Bone marrow (tissue), 2 donors: Measurements from ENCODE around the gene CARM1.
A peak's percentile ranks its signal among the peaks of the same experiment; 100 is the strongest.
"Not testable (repeated sequence)": the region's sequence is repeated elsewhere in the genome, so short reads cannot be mapped to it uniquely, and the experiment has no call there.

Source experiments
- DNase-seq, 2 donors: peaks; one replicate each; lab custom pipeline; 2025; lab: John Stamatoyannopoulos, UW

The CARM1 gene

DNA sequence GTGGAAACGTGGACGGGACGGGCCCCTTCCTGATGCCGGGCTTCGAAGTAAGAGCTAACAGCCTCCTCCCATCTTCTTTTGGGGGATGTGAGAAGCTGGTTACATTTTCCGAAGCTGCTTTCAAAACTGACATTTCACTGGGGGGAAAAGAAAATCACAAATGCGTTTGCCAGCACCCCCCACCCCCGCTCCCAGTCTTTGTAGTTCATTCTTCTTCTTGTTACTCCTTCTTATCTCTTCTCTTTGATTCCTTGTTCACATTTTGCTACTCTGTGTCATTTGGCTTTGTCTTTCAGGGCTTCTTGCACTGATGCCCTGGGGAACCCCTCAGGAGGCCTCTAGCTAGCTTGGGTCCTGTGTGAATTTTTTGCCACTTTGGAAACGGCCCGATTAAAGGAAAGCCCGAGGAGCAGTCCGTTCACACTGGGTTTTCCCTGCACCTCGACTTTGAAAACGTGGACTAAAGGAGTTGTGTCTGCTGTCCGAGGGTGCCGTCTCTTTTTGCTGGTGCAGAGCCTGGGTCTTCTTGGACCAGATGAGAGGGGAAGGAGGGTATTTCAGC is 1.3 kb downstream of the CARM1 start:
- no peak for DNase-seq

DNA sequence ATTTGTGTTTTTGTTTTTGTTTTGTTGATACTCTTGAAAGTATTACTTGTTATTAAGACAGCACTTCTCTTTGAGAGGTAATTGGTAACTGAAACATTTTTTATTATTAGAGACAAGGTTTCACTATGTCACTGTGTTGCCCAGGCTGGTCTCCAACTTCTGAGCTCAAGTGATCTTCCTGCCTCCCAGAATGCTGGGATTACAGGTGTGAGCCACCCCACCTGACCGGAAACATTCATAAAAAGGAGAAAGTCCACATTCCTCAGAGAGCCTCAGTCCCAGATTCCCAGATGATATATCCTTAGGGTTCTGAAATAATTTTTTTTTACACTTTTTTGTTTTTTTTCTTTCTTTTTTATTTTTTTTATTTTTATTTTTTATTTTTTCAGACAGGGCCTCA is 2.7 kb downstream of the CARM1 start:
- no peak for DNase-seq

DNA sequence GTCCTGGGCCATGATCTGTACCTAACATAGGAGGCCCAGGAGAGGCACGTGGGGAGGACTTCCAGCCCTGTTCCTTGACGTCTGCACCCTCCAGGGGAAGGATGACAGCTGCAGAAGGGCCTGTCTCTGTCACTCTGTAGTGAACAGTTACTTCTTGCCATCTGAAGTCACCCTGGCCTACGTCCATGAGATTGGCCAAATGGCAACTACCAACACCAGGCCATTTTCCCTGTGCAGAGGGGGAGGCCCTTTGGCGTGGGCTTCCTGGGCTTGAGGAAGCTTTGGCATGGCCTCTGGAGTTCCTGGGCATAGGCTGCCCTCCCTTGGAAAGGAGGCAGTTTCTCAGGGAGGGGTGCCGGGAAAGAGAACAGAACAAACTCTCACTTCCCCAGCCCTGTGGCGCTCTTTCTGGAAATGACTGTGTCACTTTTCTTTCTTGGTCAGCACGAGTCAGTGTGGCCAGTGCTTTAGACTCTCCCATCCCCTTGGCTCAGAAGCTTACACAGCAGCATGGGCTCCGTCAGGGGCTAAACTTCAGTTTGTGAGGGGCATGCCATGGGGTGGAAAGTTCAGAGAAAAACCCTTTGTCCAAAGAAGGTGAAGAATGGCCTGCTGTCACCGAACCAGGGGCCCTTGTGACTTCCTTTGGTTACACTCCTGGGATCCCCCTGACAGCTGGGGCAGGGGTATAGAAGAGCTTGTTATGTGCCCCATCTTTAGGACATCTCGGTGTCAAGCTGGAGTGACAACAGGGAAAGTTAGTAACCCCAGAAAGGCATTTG is 5.3 kb downstream of the CARM1 start:
- DNase-seq: peak in 1 of 2 donors; percentile 42

DNA sequence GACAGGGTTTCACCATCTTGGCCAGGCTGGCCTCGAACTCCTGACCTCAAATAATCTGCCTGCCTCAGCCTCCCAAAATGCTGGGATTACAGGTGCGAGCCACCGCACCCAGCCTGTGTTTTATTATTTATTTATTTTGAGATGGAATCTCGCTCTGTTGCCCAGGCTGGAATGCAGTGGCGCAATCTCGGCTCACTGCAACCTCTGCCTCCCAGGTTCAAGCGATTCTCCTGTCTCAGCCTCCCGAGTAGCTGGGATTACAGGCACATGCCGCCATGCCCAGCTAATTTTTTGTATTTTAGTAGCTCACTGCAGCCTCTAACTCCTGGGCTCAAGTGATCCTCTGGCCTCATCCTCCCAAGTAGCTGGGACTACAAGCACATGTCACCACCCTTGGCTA is 6.3 kb downstream of the CARM1 start:
- DNase-seq: not testable (repeated sequence)

DNA sequence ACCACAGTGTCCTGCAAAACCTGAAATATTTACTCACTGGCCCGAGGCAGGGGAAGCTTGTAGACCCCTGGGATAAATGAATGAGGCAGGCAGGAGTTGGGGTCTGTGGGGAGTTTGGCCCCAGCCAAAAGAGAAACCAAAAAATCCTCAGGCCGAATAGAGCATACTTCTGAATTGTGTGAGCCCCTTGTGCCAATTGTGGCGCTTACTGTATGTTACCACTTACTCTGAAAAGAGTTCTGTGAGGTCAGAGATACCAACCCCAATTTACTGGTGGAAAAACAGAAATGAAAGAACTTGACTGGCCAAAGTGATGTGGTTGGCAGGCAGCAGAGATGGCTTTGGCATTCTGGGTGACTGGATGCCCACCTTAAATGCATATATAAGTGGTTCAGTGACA is 6.9 kb downstream of the CARM1 start:
- no peak for DNase-seq

DNA sequence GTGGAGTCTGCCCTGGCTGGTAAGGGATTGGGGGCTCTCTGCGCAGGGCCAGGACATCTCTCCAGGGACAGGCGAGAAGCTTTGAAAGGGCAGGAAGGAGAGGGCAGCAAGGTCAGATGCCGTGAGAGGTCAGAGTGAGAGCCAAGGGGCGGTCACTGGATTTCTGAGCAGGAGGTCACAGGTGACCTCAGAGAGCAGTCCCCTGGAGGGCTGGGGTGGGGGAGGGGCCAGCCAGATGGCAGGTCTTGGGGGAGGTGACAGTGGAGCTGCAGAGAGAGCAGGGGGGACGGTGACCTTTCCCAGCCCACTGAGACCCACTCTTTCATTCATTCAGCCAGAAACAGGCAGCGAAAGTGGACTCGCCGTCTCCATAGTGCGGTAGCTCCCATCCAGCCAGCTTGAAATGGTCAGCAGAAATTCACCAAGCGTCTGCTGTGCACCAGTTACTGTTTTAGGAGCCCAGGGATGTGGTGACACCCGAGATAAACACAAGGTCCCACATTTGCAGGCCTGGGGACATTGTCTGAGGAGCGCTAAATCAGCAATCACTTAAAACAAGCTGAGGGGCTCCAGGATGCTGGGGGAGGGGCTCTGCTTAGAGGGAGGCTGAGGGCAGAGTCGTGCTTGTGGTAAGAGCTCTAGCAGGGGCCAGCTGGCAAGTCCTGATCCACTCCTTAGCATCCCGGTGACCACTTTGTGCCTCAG is 10.2 kb downstream of the CARM1 start:
- no peak for DNase-seq

GRCh38 chr19:10882108-10882457 is 10.7 kb downstream of the CARM1 start:
- no peak for DNase-seq

DNA sequence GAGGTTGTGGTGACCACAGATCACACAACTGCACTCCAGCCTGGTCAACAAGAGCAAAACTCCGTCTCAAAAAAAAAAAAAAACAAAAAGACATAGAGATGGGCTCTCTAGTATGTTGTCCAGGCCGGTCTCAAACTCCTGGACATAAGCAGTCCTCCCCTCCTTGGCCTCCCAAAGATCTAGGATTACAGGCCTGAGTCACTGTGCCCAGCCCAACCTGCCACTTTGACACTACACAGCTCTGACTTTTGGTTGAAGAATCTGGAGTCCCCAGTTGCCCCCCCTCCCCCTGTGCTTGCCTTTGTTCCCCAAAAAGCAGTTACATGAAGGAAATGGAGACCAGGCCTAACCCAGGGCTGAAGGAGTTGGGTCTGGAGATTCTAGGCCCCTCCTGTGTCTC is 12.9 kb downstream of the CARM1 start:
- DNase-seq: no peak

- no peak for DNase-seq
Measured at GRCh38 chr19:10885201-10886169, 14.1 kb downstream of the CARM1 start.

DNA sequence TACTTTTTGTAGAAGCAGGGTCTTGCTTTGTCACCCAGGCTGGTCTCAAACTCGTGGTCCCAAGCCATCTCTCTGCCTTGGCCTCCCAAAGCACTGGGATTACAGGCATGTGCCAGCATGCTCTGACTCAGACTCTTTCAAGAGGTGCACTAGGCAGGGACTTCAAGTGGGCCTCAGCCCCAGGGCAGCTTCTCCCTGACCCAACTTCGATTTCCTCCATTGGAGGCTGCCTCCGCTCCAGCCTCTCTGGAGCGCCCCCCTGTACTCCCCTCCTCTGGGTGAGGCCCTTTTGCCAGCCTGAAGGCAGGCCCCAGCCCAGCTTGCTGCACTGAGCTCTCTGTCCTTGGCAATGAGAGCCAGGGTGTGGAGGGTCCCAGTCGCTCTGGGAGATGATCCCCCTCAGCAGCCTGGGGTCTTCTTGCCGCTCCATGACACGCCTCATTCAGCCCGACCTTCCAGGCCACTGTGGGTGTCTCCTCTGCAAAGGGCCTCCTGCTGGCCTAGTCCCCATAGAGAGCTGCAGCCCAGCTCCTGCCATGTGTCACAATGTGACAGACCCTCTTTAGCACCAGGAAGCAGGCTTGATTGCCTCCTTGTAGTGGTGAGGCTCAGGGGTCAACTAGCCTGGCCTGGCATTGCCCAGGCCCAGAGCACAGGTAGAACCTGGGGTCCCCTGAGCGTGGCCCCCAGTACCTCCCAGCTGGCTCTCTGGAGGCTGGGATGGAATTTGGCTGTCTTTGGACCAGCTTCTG is 16.4 kb downstream of the CARM1 start:
- DNase-seq: no peak

- DNase-seq: no peak
Measured at GRCh38 chr19:10888421-10888866, 17.1 kb downstream of the CARM1 start.

DNA sequence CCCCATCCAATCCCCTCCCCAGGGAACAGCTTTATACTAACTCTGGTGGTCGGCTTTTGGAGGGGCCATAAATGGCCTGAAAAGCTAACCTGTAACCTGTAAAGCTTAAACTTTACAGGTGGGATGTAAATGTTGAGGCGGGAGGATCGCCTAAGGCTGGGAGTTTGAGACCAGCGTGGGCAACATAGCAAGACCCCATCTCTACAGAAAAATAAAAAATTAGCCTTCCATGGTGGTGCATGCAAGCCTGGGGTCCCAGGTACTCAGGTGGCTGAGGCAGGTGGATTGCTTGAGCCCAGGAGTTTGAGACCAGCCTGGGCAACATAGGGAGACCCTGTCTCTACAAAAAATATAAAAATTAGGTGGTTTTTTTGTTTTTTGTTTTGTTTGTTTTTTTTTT is 18.5 kb downstream of the CARM1 start:
- DNase-seq: no peak

GRCh38 chr19:10891405-10892086 is 20.2 kb downstream of the CARM1 start:
- no peak for DNase-seq

GRCh38 chr19:10892256-10892655 is 20.9 kb downstream of the CARM1 start:
- no peak for DNase-seq

GRCh38 chr19:10894911-10895213 is 23.5 kb downstream of the CARM1 start:
- no peak for DNase-seq

- no peak for DNase-seq
Measured at GRCh38 chr19:10895363-10895762, 24.0 kb downstream of the CARM1 start.

DNA sequence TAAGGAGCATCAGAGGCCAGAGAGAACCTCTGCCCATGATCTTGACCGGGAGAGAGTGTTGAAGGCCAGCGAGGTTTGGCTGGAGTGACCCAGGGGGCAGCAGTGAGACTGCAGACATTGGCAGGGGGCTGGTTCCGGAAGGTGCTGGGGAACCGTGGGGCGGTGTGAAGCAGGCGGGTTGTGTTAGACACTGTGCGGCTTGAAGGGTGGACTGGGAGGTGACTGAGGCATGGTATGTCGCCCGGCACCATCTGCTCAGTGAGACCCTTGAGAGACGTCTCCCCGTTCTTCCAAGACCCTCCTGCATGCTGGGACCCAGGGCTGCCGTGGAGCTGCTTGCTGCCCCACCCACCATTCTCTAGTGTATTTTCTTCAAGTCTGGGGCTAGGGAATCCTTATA is 24.6 kb downstream of the CARM1 start:
- DNase-seq: no peak

- no peak for DNase-seq
Measured at GRCh38 chr19:10896851-10897526, 25.6 kb downstream of the CARM1 start.

GRCh38 chr19:10898633-10899032 is 27.3 kb downstream of the CARM1 start:
- no peak for DNase-seq

- no peak for DNase-seq
Measured at GRCh38 chr19:10899151-10899653, 27.8 kb downstream of the CARM1 start.
